Natural killer cell treated with Interleukin-12 subunit alpha and Interleukin-12 subunit beta and Interleukin-15 and Interleukin-18, amount 100 ng/mL, for 72 hours (primary cell): ENCODE measurements around the gene COMT. TPM values are rescaled to one million over a fixed set of nuclear protein-coding genes. Genes with fewer than 3 reads are reported as not detected.
A peak's percentile ranks its signal among the peaks of the same experiment; 100 is the strongest.

Experiments used
- ATAC-seq, 2 donors: fragments of 150-1000 bp; cut with Tn5 transposase in 1 of 2; sonication (Bioruptor Pico), chemical (Tn5 transposase) in 1 of 2; 2 replicates each; pipeline ENCODE4 v1.10.0; 2021
- DNase-seq: peaks from one replicate; pipeline ENCODE4 v3.0.0; 2022; ENCODE audit warnings: low spot score
- H3K27ac Mint-ChIP-seq, 2 donors: 1 replicate in 1 of 2; 2 replicates in 1 of 2; pipeline ENCODE4 v1.8.0; 2022; ENCODE audit warnings: mixed read lengths in 2 of 2, mild to moderate bottlenecking in 1 of 2, moderate library complexity in 1 of 2
- H3K27me3 Mint-ChIP-seq, 2 donors: 1 replicate in 1 of 2; 2 replicates in 1 of 2; pipeline ENCODE4 v1.8.0; 2022; ENCODE audit warnings: mixed read lengths in 2 of 2
- H3K36me3 Mint-ChIP-seq: one replicate; pipeline ENCODE4 v1.8.0; 2022; ENCODE audit warnings: mixed read lengths
- H3K4me1 Mint-ChIP-seq, 2 donors: 1 replicate in 1 of 2; 2 replicates in 1 of 2; pipeline ENCODE4 v1.8.0; 2022; ENCODE audit warnings: low read depth in 2 of 2, mixed read lengths in 2 of 2, mild to moderate bottlenecking in 1 of 2
- H3K4me3 Mint-ChIP-seq: one replicate; pipeline ENCODE4 v1.8.0; 2022; ENCODE audit warnings: mixed read lengths
- H3K9me3 Mint-ChIP-seq: 2 replicates; pipeline ENCODE4 v1.8.0; 2022; ENCODE audit warnings: mixed read lengths
- total RNA-seq, 2 donors: library from RNA; stranded (reverse); gene quantifications; one replicate each; pipeline ENCODE4 v1.2.3, GENCODE V29; 2022

The COMT gene
- total RNA-seq, 2 donors from 2014 or later: 141 to 223 TPM

DNA sequence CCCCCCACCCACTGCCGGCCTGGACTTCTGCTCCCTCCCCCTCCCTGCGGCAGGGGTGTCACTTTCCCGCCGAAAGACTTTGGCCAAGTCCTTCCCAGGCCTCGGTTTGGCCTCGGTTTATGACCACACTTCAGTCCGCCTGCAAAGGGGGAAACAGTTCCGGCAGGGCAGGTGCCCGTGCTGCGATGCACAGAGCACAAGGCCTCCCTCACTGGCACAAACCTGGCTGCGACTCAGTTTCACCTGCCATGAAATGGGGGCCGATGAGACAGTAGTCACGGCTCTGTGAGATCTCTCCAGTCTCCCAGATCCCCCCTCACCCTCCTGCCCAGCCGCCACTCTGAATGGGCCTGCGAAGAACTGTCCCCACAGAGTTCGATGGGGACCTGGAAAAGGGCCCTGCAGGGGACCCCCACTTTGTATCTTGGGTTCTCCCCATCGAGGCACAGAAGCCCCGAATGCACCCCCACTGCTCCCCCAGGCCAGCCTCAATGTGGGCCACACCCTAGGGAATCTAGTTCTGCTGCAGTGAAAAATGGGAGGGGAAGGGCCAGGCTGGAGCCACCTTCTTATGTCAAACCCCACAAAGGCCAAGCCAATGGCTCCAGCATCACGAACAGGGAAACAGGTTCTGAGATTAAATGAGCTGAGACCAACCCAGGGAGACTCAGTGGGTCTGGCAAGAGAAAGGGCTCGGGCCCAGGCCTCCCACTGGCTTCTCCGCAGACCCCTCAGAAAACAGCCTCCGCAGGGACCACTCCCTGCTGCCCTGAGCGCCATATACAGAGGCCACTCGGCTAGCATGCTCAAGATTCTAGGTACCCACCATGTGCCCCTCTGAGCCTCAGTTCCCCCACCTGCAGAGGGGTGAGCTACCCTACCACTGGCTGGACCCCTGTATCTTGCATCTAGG lies 46.1 kb downstream of the COMT start:
- Mint-ChIP-seq H3K4me1 (peaks cover 0 to 7% of the 10 kb centered on the region in 2 donors), H3K27ac (no peak overlapping the region), H3K9me3 (no peaks in the 10 kb centered on the region), H3K36me3 (no peaks in the 10 kb centered on the region), H3K27me3 (no peaks in the 10 kb centered on the region), H3K4me3 (peak overlapping the region; percentile 34)
- no peak for ATAC-seq
- DNase-seq: no peak

DNA sequence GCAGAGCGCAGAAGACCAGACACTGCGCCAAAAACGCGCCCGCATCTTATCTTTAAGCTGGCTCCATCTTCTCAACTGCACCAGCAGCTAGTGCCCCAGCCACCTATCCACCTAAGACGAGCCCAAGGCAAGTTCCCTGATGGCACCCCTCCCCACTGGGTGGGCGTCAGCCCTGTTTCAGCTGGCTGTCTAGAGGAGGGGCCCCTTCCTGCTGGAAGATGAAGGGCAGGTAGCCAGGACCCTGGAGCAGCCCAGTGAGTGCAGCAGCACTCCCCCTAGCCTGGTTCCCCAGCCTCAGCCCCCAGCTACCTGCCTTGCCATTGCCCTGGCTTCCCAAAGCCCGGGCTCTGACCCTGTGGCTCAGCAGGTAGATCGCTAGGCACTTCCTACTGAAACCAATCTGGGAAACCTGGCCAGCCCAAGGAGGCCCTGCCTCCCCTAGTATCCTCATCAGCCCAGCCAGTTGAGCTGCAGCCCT lies 46.8 kb downstream of the COMT start:
- no peaks in the 10 kb centered on the region for H3K9me3 Mint-ChIP-seq
- DNase-seq (no peak), ATAC-seq (no peak)
- H3K36me3 Mint-ChIP-seq: no peaks in the 10 kb centered on the region
- H3K27ac Mint-ChIP-seq: no peak overlapping the region
- peak overlapping the region; percentile 34 for H3K4me3 Mint-ChIP-seq
- H3K4me1 Mint-ChIP-seq: peaks cover 0 to 7% of the 10 kb centered on the region in 2 donors
- no peaks in the 10 kb centered on the region for H3K27me3 Mint-ChIP-seq

DNA sequence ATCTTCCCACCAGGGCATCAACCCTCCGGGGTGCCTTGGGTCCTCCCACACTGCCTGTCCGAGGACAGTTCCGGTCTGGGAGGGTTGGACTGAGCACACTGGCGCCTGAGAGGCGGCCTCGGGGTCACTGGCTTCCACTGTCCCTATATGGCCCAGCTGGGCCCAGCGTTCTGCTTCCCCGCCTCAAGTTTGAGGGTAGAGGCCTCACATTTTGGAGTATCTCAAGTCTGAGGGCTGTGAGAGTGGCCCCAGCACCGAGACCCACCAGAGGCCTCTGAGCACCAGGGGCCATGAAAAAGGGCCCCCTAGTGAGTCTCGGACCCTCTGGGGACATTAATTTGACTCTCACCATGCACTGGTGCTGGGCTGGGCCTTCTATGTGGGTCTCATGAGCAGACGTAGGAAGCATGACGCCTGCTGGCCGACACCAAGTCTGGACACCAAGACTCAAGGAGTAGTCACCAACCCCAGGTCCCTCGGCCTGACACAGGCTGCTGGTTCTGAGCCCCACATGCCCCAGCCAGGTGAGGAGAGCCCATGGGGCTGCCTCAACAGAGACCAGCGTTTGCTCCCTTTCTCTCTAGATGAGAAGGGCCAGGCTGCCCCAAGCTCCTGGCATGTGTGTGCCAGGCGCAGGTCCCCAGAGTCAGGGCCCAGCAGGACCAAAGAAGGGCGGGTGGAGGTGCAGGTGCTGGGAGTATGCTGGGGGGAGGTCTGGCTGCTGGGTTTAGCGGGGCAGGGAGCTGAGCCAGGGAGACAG lies 47.6 kb downstream of the COMT start:
- no peak for DNase-seq
- no peak overlapping the region for H3K27ac Mint-ChIP-seq
- H3K4me1 Mint-ChIP-seq: peaks cover 0 to 7% of the 10 kb centered on the region in 2 donors
- H3K9me3 Mint-ChIP-seq: no peaks in the 10 kb centered on the region
- H3K36me3 Mint-ChIP-seq: no peaks in the 10 kb centered on the region
- H3K27me3 Mint-ChIP-seq: no peaks in the 10 kb centered on the region
- no peak for ATAC-seq
- no peak overlapping the region for H3K4me3 Mint-ChIP-seq

DNA sequence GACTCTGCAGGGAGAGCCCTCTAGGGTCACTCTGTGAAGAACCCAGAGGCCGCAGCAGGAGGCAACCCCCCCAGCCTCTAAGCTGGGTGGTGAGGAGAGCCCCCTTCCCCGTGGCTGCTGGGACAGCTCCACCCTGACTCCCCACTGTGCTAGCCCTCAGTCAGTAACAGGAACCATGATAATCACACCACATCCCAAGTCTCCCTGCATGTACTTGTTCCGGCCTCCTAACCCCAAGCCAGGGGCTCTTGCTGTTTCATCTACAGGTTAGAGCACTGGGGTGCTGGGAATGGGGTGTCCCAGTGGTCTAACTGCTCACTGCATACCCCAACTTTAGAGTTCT lies 48.1 kb downstream of the COMT start:
- Mint-ChIP-seq H3K9me3 (no peaks in the 10 kb centered on the region), H3K27me3 (no peaks in the 10 kb centered on the region), H3K4me1 (peaks cover 0 to 7% of the 10 kb centered on the region in 2 donors), H3K4me3 (no peak overlapping the region), H3K27ac (no peak overlapping the region), H3K36me3 (no peaks in the 10 kb centered on the region)
- ATAC-seq (no peak), DNase-seq (no peak)

DNA sequence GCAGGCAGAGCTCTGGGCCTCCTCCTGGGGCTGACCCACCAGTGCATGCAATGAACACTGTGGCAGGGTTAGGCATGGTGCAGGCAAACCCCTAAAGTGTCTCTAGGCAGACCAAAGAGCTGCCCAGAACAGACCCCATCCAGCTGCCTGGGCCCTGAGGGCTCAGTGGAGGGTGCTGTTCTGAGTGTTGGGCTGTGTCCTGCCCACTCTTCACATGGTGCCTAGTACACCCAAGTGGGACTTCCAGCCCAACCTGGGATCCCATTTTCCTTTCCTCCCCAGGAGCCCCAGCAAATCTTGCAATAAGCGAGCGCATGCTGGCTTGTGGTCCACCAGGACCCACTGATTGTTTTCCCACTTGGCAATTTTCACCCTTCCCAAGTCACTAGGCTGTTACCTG lies 48.6 kb downstream of the COMT start:
- peaks cover 0 to 7% of the 10 kb centered on the region in 2 donors for H3K4me1 Mint-ChIP-seq
- H3K27ac Mint-ChIP-seq: no peak overlapping the region
- H3K4me3 Mint-ChIP-seq: no peak overlapping the region
- H3K9me3 Mint-ChIP-seq: no peaks in the 10 kb centered on the region
- DNase-seq: no peak
- no peaks in the 10 kb centered on the region for H3K36me3 Mint-ChIP-seq
- H3K27me3 Mint-ChIP-seq: no peaks in the 10 kb centered on the region
- ATAC-seq: no peak

DNA sequence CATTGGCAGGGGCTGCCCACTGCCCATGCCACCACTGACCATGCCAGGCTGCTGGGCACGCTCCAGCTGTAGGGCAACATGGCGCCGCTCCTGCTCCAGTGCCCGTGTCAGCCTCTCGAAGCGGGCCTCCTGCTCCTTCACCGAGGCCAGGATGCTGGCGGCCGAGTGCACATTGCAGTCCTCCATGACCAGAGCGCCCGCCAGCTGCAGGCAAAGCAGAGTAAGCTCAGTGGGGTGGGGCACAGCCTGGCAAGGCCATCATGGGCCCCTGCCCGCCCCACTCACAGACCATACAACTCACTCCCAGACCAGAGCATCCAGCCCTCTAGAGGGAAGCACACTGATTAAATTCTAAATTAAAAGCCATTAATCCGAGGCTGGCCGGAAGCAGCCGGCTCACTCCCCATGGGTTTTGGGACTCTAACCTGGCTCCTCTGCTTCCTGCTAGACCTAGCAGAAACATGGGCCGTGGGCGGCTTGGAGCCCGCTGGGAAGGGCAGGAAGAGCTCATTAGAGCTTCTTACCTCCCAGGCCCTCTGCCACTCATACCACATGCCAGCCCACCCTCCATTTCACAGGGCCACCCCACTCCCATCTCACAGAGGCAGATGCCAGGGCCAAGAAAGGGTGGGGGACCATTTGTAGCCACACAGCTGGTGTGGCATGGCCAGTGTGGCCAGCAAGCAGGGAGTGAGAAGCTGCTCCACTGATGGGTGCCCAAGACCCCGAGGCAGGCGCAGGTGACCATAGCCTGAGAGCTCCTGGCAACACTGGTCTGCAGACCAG lies 49.2 kb downstream of the COMT start:
- Mint-ChIP-seq H3K27ac (no peak overlapping the region), H3K9me3 (no peaks in the 10 kb centered on the region), H3K4me1 (peaks cover 0 to 5% of the 10 kb centered on the region in 2 donors), H3K4me3 (no peak overlapping the region), H3K36me3 (no peaks in the 10 kb centered on the region), H3K27me3 (no peaks in the 10 kb centered on the region)
- ATAC-seq: no peak
- DNase-seq: no peak

DNA sequence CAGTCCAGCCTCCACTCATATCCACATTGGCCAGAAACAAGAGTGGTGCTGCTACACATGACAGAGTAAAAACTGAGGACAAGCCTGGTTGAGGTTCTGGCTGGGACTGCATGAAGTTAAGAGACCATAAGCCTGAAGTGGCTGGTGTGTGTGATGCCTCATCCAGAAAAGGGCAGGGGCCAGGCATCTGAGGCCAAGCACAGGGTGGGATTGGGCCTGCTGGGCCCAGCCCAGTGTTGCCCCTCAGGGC lies 49.7 kb downstream of the COMT start:
- Mint-ChIP-seq H3K4me3 (no peak overlapping the region), H3K27ac (no peak overlapping the region), H3K36me3 (no peaks in the 10 kb centered on the region), H3K9me3 (no peaks in the 10 kb centered on the region), H3K4me1 (peaks cover 0 to 5% of the 10 kb centered on the region in 2 donors), H3K27me3 (no peaks in the 10 kb centered on the region)
- DNase-seq: no peak
- ATAC-seq: no peak

DNA sequence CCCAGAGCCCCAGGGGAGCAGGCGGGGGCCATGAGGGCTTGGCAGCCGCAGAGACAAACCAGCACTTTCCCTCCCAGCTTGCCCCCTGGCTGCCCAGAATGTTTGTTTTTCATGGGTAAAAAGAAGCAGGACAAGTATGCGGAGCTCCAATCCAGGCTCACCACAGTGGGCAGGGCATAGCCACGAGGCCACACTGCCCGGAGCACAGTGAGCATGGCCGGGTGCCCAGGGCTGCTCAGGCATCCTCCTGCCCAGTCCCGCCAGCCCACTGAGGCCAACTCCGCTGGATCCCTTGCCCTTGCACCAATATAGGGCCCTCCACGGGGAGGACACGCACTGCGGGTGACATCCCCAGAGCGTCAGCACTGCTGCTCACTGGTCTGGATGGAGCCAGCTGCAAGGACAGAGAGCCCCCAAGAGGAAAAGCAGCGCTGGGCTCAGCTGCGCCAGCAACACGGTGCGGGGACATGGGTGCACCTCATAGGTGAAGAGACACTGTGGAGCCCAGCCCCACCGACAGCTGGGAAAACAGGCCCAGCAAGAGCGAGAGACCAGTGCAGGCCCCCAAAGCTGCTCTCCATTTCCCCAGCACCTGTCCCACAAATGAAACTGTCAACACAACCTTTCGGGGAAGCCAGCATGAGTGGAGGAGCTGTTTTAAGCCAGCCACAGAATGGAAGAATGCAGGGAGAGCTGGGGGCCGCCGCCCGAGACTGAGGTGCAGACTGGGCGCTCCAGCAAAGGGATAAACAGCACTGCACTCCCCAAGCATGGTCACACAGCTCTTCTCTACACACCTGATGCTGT lies 50.3 kb downstream of the COMT start:
- no peak overlapping the region for H3K4me3 Mint-ChIP-seq
- no peaks in the 10 kb centered on the region for H3K36me3 Mint-ChIP-seq
- DNase-seq (no peak), ATAC-seq (no peak)
- H3K27ac Mint-ChIP-seq: no peak overlapping the region
- no peaks in the 10 kb centered on the region for H3K27me3 Mint-ChIP-seq
- peaks cover 0 to 5% of the 10 kb centered on the region in 2 donors for H3K4me1 Mint-ChIP-seq
- H3K9me3 Mint-ChIP-seq: no peaks in the 10 kb centered on the region

DNA sequence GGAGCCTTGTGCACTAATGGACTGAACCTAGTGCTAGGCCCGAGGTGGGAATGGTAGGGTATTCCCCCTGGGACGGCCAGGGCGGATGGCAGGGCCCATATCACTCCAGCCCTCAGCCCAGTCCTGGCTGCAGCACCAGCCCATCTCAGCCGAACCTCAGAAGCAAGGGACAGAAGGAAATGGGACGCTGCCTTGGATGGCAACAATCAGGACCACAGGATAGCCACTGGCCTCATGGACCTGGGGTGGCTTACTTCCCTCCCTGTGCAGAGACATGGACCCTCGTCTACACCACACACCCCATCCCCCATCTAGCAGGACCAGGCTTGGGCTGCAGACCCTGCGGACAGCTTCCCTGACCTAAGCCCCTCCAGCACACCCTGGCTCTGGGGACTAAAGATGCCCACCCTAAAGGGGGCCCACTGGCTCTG lies 50.9 kb downstream of the COMT start:
- no peak for DNase-seq
- Mint-ChIP-seq H3K4me3 (no peak overlapping the region), H3K4me1 (peaks cover 0 to 5% of the 10 kb centered on the region in 2 donors), H3K27ac (no peak overlapping the region), H3K27me3 (no peaks in the 10 kb centered on the region), H3K9me3 (no peaks in the 10 kb centered on the region), H3K36me3 (no peaks in the 10 kb centered on the region)
- no peak for ATAC-seq

DNA sequence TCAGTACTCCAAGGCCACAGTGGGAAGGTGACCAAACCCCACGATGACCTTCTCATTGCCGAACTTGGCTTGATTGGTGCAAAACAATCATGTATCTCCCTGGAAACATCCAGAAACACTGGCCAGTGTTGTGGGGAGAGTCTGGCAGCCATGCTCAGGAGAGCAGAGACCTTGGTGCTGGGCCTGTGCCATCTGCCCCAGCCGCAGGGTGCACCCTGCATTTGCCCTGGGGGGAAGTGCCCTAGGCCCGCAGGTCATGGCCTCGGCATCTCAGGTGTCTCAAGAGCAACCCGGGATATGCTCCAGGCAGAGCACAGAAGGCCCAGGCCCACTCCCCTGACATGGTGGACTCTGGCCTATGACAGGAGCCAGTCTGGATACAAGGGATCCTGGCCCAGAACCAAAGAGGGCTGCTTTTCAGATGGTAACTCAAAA lies 51.4 kb downstream of the COMT start:
- no peaks in the 10 kb centered on the region for H3K36me3 Mint-ChIP-seq
- no peaks in the 10 kb centered on the region for H3K9me3 Mint-ChIP-seq
- no peaks in the 10 kb centered on the region for H3K27me3 Mint-ChIP-seq
- no peak overlapping the region for H3K4me3 Mint-ChIP-seq
- DNase-seq (no peak), ATAC-seq (no peak)
- H3K27ac Mint-ChIP-seq: no peak overlapping the region
- peaks cover 0 to 5% of the 10 kb centered on the region in 2 donors for H3K4me1 Mint-ChIP-seq

DNA sequence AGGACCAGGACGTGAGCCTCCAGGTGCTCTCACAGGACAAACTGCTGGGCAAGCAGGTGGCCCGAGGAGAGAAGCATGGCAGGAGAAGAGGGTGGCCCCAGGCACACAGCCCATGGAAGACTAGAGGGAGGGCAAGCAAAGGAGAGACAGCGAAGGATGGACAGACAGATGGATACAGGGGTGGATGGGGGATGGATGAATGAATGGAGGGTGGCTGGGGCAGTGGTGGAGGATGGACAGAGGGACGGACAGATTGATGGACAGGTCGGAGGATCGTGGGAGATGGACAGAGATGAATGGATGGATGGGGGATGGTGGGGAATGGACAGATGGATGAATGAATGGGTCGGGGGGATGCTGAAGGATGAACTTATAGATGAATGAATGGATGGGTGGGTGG lies 52.4 kb downstream of the COMT start:
- ATAC-seq: no peak
- no peak for DNase-seq
- Mint-ChIP-seq H3K27me3 (no peaks in the 10 kb centered on the region), H3K36me3 (no peaks in the 10 kb centered on the region), H3K4me1 (peaks cover 0 to 5% of the 10 kb centered on the region in 2 donors), H3K9me3 (no peaks in the 10 kb centered on the region), H3K4me3 (no peak overlapping the region), H3K27ac (no peak overlapping the region)

DNA sequence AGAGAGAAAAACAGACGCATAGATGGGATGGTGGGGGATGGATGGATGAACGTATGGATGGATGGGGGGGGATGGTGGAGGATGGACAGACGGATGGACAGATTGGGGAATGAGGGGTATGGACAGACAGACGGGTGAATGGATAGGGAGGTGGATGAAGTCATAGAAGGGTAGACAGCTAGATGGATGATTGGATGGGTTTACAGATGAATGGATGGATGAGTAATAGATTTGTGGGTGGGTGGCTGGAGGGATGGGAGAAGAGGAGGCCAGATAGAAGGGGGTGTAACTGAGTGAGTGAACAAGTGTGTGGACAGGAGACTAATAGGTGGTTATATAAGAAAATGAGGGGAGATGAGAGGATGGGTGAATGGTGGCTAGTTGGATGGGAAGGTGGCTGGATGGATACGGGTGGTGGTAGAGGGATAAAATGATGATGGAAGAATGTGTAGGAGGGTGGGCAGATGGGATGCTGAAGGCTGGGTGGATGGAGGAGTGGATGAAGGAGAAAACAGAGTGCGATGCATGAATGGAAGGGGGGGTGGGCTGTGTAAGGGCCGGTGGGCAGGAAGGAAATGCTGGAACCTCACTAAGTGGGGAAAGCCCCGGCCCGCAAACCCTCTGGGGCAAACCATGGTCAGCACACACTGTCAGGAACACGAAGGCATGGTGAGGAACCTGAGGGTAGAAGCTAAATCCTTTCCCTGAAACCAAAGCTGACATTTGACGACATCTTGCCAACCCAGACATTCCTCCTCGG lies 53.5 kb downstream of the COMT start:
- Mint-ChIP-seq H3K9me3 (no peaks in the 10 kb centered on the region), H3K27ac (no peak overlapping the region), H3K36me3 (no peaks in the 10 kb centered on the region), H3K27me3 (no peaks in the 10 kb centered on the region), H3K4me3 (no peak overlapping the region), H3K4me1 (peaks cover 0 to 5% of the 10 kb centered on the region in 2 donors)
- DNase-seq: no peak
- no peak for ATAC-seq
